Kidney (tissue), 14 donors: ENCODE results near the gene NTF3. TPM values are rescaled to one million over a fixed set of nuclear protein-coding genes. Genes with fewer than 3 reads are reported as not detected.

Source experiments
- DNase-seq, 5 donors: peaks; one replicate each; pipeline ENCODE4 v3.0.0-alpha.2; 2013 to 2020
- FAIRE-seq: peaks from 2 replicates; lab custom pipeline; 2012; peaks lifted over from hg19 to GRCh38; lab: Jason Lieb, UNC
- H3K27ac ChIP-seq, 2 donors: one replicate each; pipeline ENCODE4 v1.7.0; 2013; ENCODE audit warnings: low read depth in 2 of 2, low read length in 2 of 2, inconsistent platforms in 1 of 2
- H3K27me3 ChIP-seq: one replicate; pipeline ENCODE4 v1.7.1; 2013; ENCODE audit warnings: low read length, inconsistent platforms; ENCODE audit not compliant: control insufficient read depth, insufficient read depth
- H3K36me3 ChIP-seq, 3 donors: one replicate each; pipeline versions ENCODE4 v1.7.0 to v1.7.1; 2013; ENCODE audit warnings: low read length in 3 of 3, control low read depth in 1 of 3, inconsistent platforms in 1 of 3; ENCODE audit not compliant: insufficient read depth in 3 of 3, control insufficient read depth in 2 of 3
- H3K4me1 ChIP-seq, 3 donors: one replicate each; pipeline versions ENCODE4 v1.7.0 to v1.7.1; 2013; ENCODE audit warnings: low read length in 3 of 3, inconsistent platforms in 1 of 3, low read depth in 1 of 3; ENCODE audit not compliant: control insufficient read depth in 2 of 3, insufficient read depth in 2 of 3
- H3K4me3 ChIP-seq, 3 donors: one replicate each; pipeline versions ENCODE4 v1.7.0 to v1.8.1; 2013; ENCODE audit warnings: low read length in 3 of 3, control low read depth in 1 of 3, inconsistent platforms in 1 of 3
- H3K9ac ChIP-seq, 3 donors: one replicate each; pipeline versions ENCODE4 v1.7.0 to v1.7.1; 2013; ENCODE audit warnings: low read length in 3 of 3, control low read depth in 1 of 3, inconsistent platforms in 1 of 3
- H3K9me3 ChIP-seq, 3 donors: one replicate each; pipeline versions ENCODE4 v1.7.0 to v1.7.1; 2013; ENCODE audit warnings: low read length in 3 of 3, control low read depth in 1 of 3, inconsistent platforms in 1 of 3; ENCODE audit not compliant: control insufficient read depth in 2 of 3, insufficient read depth in 1 of 3
- intact Hi-C: fragments of 100-400 bp; cut with DNase I; formaldehyde crosslinking; loops from one replicate; pipeline ENCODE4 v1.11.1; 2022
- polyA plus RNA-seq: library from polyadenylated mRNA; stranded (reverse); fragments of 350-450 nt; fragmentation: Illumina TruSeq; extraction: RNeasy Lipid Tissue Mini Kit (QIAGEN cat#74804); gene quantifications from one replicate; pipeline ENCODE4 v1.2.3, GENCODE V29; 2014; ENCODE audit warnings: low read depth, low replicate concordance; ENCODE audit not compliant: insufficient read depth
- total RNA-seq: library from RNA; stranded (reverse); fragmentation: NEBNext Ultra II Directional; extraction: Animal tissue kit (Norgen Biotek cat#: 25700); gene quantifications from one replicate; pipeline ENCODE4 v1.2.1, GENCODE V29; 2021
- TF ChIP-seq, protein P1 (sequence below): IDR thresholded peaks from 3 replicates; pipeline ENCODE4 v1.5.1; 2012; ENCODE audit warnings: mild to moderate bottlenecking, moderate library complexity, borderline replicate concordance; ENCODE audit not compliant: insufficient read depth; ENCODE audit errors: extremely low read depth
- donor health status: control.
- donor health status: control.
- donor health status: control.
- donor health status: control.
- donor health status: control.
- donor health status: DM: yes; HTN: yes; CAD: no.
- donor health status: Normal renal cell carcinoma (clear cell type).

NTF3 gene
- total and polyA plus RNA-seq, 2 donors from 2014 or later, result 2.9 to 3.5 TPM

DNA sequence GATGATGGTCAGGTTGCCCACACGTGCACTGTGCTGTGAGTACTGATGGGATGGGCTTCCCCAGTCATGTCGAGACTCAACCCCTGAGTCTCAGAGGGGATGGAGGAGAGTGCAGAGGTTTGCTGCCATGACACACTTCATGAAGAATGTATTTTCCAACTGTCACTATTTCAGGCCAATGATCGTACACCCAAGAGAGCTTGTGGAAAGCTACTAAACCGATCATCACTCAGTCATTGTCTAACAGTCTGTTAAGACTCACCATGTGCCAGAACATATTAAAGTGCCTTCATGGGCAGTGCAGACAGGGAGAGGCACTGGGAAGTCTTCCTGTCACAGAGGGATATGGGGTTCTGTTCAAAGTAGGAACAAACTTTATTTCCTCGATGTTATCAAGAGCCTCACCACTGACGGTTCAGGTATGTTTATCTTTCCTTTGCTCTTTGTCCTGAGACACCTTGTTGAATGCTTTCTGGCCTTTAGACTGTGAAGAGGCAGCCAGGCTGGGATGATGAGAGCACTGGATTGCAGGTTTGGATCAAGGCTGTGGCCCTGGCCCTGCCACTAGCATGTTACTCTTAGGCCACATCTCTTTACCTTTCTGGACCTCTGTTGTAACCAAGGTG is 41.6 kb upstream of the NTF3 start:
- FAIRE-seq, result no peak

DNA sequence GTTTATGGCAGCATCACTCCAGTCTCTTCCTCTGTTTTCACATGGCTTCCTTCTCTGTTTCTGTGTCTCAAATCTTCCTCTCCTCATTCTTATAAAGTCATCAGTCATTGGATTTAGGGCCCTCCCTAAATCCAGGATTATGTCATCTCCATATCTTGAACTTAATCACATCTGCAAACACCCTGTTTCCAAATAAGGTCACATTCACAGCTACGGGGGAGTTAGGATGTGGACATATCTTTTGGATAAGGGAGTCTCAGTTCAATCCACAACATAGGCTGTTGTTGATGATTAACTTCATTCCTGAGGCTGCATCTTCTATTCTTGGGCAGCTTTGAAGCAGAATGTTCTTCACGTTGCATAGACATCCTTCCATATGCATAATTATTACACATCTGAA is 40.3 kb upstream of the NTF3 start:
- DNase-seq (peak in 1 of 5 donors; percentile 20), FAIRE-seq (no peak)
- TF ChIP-seq, protein P1, sequence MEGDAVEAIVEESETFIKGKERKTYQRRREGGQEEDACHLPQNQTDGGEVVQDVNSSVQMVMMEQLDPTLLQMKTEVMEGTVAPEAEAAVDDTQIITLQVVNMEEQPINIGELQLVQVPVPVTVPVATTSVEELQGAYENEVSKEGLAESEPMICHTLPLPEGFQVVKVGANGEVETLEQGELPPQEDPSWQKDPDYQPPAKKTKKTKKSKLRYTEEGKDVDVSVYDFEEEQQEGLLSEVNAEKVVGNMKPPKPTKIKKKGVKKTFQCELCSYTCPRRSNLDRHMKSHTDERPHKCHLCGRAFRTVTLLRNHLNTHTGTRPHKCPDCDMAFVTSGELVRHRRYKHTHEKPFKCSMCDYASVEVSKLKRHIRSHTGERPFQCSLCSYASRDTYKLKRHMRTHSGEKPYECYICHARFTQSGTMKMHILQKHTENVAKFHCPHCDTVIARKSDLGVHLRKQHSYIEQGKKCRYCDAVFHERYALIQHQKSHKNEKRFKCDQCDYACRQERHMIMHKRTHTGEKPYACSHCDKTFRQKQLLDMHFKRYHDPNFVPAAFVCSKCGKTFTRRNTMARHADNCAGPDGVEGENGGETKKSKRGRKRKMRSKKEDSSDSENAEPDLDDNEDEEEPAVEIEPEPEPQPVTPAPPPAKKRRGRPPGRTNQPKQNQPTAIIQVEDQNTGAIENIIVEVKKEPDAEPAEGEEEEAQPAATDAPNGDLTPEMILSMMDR, result no peak
- no peak overlapping the region for H3K27ac ChIP-seq
- no peaks in the 10 kb centered on the region for H3K9me3 ChIP-seq
- intact Hi-C loops, result no loop called here
- H3K9ac ChIP-seq, result no peak overlapping the region
- H3K4me1 ChIP-seq, result peaks cover 0 to 4% (median 2%) of the 10 kb centered on the region in 3 donors
- no peaks in the 10 kb centered on the region for H3K36me3 ChIP-seq
- H3K27me3 ChIP-seq, result no peaks in the 10 kb centered on the region
- no peak overlapping the region for H3K4me3 ChIP-seq

More for the DNA sequence above, 41.6 kb upstream of the NTF3 start:
- Histone ChIP-seq H3K27ac (no peak overlapping the region), H3K27me3 (no peaks in the 10 kb centered on the region), H3K9ac (no peak overlapping the region), H3K4me3 (no peak overlapping the region), H3K4me1 (no peaks in the 10 kb centered on the region), H3K9me3 (no peaks in the 10 kb centered on the region), H3K36me3 (no peaks in the 10 kb centered on the region)
- DNase-seq, result no peak
- intact Hi-C loops, result no loop called here
- TF ChIP-seq, protein P1, result no peak

DNA sequence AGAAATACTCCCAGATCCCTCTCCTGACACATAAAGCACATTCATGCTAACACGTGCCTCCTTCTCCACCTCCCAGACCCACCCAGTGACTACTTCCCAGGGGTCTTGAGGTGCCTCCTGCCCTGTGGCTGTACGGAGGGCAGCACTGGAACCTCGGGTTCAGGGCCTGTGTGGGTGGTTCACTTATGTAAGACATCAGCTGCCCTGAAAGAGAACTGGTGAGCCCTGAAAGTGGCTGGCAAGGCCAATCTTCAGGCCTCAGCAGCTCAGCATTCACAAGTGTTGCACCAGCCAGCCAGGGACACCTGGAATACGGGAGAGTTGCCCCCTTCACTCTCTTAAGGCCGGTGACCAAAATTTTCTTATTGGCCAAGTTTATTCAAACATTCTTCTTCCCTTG is 38.9 kb upstream of the NTF3 start:
- Histone ChIP-seq H3K4me1 (peaks cover 0 to 4% (median 2%) of the 10 kb centered on the region in 3 donors), H3K27ac (no peak overlapping the region), H3K9me3 (no peaks in the 10 kb centered on the region), H3K36me3 (no peaks in the 10 kb centered on the region), H3K4me3 (no peak overlapping the region), H3K9ac (no peak overlapping the region), H3K27me3 (no peaks in the 10 kb centered on the region)
- DNase-seq, result no peak
- FAIRE-seq, result no peak
- intact Hi-C loops, result no loop called here
- TF ChIP-seq, protein P1, result no peak
